GM18508 (cell line): ENCODE results near the gene ZNF382.

Experiments used
- ATAC-seq: cut with Tn5 transposase; IDR thresholded peaks from one replicate; pipeline ENCODE4 v1.9.1; 2021; ENCODE audit warnings: moderate number of reproducible peaks; ENCODE audit not compliant: insufficient read depth, unreplicated experiment

Gene ZNF382

GRCh38 chr19:36674201-36674600 is 69.1 kb downstream of the ZNF382 start:
- ATAC-seq, result no peak

- no peak for ATAC-seq
These were observed 74.3 kb downstream of the ZNF382 start for GRCh38 chr19:36679455-36679854.
